NCI-H2227 (cell line): ENCODE data around the gene TPSAB1.

ENCODE experiments used
- DNase-seq: peaks from one replicate; lab custom pipeline; 2025; ENCODE audit not compliant: unreplicated experiment; lab: John Stamatoyannopoulos, UW

TPSAB1 gene

DNA sequence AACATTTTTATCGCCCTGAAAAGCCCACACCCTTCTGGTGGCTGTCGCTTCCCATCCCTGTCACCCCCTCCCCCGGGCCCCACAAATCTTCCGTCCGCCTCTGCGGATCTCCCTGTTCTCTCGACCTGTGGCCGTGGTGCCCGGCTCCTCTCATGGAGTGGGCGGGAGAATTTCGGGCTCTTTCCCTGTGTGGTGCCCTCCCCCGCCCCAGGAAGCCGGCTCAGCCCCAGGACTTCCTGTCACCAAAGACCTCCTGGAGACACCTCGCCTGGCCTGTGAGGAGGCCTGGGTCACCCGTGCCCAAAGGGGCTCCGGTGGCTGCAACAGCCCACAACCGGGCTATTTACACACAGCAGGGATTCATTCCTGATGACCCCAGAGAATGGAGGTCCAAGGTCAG is 42.8 kb downstream of the TPSAB1 start:
- no peak for DNase-seq

DNA sequence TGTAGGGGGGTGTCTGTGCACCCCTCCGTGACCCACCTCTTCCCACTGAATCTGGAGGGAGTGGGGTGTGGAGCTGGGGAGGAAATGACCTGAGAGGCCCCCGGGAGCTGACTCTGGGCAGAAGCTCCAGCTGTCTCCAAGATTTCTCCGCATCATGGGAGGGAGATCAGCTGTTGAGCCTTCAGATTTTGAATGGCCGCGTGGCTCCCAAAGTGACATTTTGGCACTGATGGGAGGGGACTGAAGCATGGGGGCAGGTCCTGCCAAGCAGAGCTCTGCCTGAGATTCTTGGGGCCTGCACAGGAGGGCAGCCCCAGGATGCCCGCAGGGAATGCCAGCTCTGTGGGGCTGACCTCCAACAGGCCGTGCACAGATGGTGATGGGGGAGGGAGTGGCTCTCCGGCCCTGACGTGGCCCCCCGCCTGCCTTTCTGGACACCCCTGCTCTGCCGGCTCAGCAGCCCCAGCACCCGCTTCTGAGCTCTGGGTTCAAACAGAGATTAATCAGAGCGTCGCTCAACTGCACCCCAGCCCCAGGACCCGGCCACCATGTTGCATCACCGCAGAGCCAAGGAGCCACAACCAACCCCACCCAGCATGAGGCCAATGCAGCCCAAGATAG is 43.6 kb downstream of the TPSAB1 start:
- DNase-seq: no peak

DNA sequence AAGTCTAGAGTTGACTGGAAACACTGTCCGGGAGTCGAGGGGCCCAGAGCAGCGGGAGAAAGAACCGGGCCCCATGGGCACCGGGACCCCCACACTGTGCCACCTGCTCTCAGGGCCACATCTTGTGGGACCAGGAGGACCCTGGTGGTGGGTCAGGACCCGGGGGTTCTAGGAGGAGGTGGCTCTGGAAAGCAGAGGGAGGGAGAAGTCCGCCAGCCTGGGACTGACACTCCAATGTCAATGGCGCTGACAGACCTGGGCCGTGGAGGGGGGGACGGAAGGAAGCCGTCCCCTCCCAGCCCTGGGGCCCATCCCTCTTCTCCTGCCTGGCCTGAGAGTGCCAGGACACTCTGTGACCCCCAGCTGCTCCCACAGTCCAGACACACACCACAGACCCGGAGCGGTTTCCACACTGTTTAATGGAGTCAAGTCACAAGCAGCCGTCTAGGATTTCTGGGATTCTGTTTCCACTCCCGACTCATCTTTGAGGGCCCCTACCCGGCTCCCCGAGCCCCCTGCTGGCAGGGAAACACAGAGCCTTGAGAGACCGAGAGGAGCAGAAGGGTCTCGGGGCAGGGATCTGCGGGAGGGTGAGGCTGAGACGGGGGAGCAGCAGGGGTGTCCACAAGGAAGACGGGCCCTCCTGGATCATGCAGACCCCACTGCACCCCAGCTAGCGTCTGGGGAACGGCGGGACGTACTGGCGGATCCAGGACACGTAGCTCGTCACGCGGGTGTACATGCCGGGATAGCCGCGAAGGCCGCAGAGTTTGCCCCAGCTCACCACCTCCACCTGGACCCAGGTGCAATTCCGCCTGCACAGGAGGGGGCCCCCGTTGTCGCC is 45.4 kb downstream of the TPSAB1 start:
- no peak for DNase-seq

DNA sequence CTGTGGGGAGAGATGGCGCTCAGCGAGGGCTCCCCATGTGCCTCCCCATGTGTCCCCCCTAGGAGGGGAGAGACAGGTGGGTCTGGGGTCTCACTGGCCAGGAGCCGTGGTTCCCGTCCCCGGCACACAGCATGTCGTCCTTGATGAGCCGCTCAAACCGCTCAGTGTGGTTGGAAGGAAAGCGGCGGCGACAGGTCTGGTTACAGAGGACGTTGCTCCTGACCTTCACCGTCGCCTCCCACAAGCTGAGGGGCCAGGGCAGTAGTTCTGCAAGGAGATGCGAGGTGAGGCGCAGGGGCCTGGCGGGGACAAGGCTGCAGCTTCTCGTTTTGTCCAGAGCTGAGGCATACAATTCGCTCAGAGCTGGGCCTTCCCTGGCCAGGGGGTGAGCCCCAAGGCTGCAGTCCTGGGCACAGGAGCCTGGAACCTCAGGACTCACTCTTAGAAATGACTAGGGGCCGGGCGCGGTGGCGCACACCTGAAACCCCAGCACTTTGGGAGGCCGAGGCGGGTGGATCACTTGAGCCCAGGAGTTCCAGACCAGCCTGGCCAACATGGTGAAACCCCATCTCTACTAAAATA is 46.1 kb downstream of the TPSAB1 start:
- no peak for DNase-seq

DNA sequence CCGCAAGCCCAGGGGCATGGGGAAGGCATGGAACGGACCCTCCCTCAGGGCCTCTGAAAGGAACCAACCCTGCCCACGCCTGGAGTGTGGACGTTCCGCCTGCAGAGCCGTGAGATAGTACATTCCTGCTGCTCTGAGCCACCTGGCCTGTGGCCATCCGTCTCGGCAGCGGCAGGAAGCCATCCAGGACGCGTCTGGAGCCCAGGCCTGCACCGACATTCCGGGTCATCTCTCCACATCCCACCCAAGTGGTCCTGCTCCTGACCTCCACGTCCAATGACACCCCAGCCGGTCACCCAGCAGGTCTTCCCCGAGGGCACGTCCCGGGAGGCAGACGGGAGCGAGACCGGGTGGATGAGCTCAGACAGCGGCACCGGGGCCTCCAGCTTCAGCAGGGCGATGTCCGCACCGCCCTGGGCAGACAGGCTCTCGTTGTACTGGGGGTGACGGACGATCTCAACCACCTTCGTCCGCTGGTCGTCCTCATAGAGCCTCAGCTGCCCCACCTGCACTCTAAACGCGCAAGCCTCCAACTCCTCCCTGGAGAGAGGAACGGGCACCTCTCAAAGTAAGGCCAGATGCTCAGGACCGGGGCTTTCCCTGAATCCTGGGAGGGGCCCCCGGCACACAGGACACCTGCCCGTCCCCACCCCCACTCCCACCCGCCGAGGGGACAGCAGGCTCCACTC is 47.6 kb downstream of the TPSAB1 start:
- no peak for DNase-seq

DNA sequence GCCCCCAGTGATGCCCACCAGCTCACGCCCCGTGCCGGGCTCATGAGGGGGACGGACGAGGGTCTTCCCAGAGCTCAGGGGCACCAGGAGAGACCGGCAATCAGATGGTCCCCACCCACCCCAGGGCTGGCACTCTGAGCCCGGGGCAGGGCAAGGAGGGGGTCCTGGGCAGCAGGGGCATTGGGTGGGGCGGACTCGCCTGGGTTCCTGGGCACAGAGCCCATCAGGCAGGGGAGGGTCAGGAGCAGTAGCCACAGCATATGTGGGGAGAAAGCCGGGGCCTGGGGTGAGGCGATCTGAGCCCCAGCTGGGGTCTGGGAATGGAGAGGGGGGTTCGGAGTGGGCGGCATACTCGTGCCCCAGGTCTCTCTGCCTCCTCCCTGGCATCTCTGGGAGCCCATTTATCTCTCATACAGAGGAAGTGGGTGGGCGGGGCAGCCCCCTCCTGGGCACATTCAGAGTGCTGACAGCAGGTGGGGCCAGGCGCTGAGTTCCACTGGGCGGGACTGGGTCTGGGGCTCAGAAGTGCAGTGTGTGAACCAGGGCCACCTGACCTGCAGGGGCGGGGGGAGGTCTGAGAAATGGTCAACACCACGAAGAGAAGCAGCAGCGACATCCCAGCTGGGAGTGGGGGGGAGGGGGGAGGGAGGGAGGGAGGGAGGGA is 48.4 kb downstream of the TPSAB1 start:
- peak; percentile 38 for DNase-seq

DNA sequence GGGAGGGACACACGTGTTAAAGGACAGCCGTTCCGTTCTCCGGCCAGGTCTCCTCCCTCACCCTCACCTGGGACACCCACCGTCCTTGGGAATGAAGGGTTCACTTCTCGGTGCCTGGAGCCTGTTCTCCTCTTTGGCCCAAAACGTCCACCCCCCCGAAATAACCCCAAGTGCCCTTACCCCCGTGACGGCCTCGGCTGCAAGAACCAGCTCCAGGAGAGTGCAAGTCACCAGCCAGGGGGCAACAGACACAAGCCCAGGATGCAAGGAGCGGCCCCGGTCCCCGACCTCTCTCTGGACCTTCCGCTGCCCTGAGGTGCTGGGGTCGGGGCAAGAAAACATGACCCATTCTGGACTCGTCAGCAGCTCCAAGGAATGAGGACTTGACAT is 49.0 kb downstream of the TPSAB1 start:
- no peak for DNase-seq

DNA sequence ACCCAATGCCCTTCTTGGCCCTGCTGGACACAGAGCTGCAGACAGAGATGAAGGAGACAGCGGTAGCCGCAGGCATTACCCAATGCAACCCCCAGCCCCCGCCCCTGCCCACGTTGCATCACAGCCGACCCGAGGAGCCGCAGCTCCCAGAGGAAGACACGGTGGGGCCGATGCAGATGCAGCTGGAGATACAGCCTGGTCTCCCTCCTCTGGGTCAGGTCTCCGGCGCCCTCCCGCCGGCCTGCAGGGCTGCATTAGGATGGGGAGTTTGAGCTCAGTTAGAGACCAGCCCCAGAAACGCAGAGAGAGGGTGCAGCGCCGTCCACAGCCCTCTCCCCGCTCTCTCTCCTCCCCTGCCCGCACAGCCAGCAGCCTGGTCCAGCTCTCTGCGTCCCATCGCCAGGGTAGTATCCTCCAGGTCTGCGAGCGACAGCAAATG is 49.6 kb downstream of the TPSAB1 start:
- DNase-seq: no peak

DNA sequence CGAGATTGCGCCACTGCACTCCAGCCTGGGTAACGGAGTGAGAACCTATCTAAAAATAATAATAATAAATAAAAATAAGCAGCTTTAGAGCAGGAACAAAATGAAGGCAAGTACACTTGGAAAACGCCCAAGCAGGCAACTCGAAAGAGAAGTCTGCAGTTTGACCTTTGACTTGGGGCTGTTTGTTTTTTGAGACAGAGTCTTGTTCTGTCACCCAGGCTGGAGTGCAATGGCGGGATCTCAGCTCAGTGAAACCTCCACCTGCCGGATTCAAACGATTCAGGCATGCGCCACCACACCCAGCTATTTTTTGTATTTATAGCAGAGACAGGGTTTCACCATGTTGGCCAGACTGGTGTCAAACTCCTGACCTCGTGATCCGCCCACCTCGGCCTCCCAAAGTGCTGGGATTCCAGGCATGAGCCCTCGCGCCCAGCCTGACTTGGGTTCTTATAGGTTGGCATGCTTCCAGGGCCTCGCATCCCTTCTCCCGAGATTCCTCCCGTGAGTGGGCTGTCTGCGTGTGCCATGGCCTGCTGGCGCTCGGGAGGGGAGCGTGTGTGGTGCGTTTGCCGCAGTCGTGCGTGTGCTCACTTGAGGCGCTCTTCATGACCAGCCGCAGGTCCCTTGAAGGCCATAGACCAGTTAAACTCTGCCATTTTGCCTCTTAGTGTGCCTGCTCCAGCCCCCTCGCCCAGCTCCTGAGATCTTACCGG is 50.5 kb downstream of the TPSAB1 start:
- no peak for DNase-seq

DNA sequence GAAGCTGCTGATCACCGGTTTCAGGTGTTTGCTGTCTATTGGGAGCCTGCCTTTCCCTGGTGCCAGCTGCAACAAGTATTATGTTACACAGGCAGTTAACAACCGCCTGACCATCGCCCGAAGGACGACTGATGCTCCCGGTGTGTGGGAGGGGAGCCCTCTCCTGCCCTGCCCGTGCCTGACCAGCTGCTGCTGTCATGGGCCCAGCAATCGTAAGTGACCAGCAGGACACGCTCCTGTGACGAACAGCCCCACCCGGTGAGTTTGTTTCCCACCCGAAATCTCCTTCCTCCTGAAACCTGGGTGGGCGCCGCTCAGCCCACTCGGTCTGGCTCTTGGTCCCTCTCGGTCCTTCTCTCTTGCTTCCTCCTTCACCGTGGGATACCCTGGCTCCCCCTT is 51.1 kb downstream of the TPSAB1 start:
- no peak for DNase-seq
